ENCODE measurements around the gene RAP1B.

DNA sequence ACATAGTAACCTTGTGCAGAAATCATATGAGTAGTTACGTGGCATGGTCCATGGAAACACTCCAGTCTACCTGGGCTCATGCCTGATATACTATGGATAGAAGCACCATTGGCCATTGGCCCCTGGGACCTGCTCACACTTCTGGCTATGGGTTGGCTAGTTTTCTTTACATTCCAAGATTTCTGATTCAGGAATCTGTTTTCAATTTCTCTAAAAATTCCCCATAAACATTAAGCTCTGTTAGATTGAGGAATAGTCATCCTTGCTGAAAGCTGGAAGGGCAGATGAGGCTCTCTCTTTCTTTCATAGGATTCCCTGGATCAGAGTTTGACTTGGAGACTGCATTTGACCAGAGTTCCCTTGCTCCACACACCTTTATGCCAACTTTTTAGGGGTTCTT, 37.3 kb upstream of the RAP1B start:
- TF ChIP-seq, protein P1, sequence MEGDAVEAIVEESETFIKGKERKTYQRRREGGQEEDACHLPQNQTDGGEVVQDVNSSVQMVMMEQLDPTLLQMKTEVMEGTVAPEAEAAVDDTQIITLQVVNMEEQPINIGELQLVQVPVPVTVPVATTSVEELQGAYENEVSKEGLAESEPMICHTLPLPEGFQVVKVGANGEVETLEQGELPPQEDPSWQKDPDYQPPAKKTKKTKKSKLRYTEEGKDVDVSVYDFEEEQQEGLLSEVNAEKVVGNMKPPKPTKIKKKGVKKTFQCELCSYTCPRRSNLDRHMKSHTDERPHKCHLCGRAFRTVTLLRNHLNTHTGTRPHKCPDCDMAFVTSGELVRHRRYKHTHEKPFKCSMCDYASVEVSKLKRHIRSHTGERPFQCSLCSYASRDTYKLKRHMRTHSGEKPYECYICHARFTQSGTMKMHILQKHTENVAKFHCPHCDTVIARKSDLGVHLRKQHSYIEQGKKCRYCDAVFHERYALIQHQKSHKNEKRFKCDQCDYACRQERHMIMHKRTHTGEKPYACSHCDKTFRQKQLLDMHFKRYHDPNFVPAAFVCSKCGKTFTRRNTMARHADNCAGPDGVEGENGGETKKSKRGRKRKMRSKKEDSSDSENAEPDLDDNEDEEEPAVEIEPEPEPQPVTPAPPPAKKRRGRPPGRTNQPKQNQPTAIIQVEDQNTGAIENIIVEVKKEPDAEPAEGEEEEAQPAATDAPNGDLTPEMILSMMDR (IDR thresholded peaks at IDR 0.05) = no peak
- no peak for TF ChIP-seq POLR2A (IDR thresholded peaks at IDR 0.05)

Data from ovary (tissue), 3 donors.